Stimulated activated CD4-positive, alpha-beta T cell treated with anti-CD3 and anti-CD28 coated beads, Interleukin-15, amount 100 ng/mL, for 1 hour (primary cell): ENCODE data around the gene STPG4.

Experiments used
- DNase-seq, 2 donors: peaks; one replicate each; pipeline ENCODE4 v3.0.0-alpha.2; 2020; ENCODE audit warnings: low read depth in 1 of 2, low spot score in 1 of 2

Gene STPG4

GRCh38 chr2:47072728-47073191, 82.3 kb downstream of the STPG4 start:
- no peak for DNase-seq

- DNase-seq, result no peak
These were observed 83.0 kb downstream of the STPG4 start for GRCh38 chr2:47072018-47072691.

- DNase-seq, result no peak
These were observed 83.9 kb downstream of the STPG4 start for GRCh38 chr2:47070920-47071824.

- DNase-seq, result no peak
These were observed 84.8 kb downstream of the STPG4 start for GRCh38 chr2:47070155-47070919.

- no peak for DNase-seq
These were observed 85.4 kb downstream of the STPG4 start for GRCh38 chr2:47069628-47070154.

GRCh38 chr2:47068981-47069627, 86.0 kb downstream of the STPG4 start:
- no peak for DNase-seq

- no peak for DNase-seq
These were observed 87.2 kb downstream of the STPG4 start for GRCh38 chr2:47067788-47068407.

- no peak for DNase-seq
These were observed 89.2 kb downstream of the STPG4 start for GRCh38 chr2:47065771-47066380.

GRCh38 chr2:47065343-47065742, 89.8 kb downstream of the STPG4 start:
- no peak for DNase-seq

GRCh38 chr2:47064106-47064505, 91.0 kb downstream of the STPG4 start:
- DNase-seq, result no peak

GRCh38 chr2:47063538-47063930, 91.6 kb downstream of the STPG4 start:
- no peak for DNase-seq

GRCh38 chr2:47062681-47063537, 92.2 kb downstream of the STPG4 start:
- no peak for DNase-seq

- DNase-seq, result no peak
These were observed 93.0 kb downstream of the STPG4 start for GRCh38 chr2:47061944-47062678.

GRCh38 chr2:47060652-47061170, 94.4 kb downstream of the STPG4 start:
- DNase-seq, result no peak

GRCh38 chr2:47058003-47058931, 96.8 kb downstream of the STPG4 start:
- DNase-seq, result no peak

GRCh38 chr2:47057687-47058002, 97.5 kb downstream of the STPG4 start:
- DNase-seq, result no peak
